Measurements from ENCODE around the gene AGAP1. TPM values are rescaled to one million over a fixed set of nuclear protein-coding genes. Genes with fewer than 3 reads are reported as not detected.
"Not testable (repeated sequence)": the region's sequence is repeated elsewhere in the genome, so short reads cannot be mapped to it uniquely, and the experiment has no call there.

AGAP1 gene
- total RNA-seq, 3 donors from 2014 or later (not counting 1 experiment from before 2014, with no cell fraction given) = 42.0 to 56.4 (median 45.7) TPM

DNA sequence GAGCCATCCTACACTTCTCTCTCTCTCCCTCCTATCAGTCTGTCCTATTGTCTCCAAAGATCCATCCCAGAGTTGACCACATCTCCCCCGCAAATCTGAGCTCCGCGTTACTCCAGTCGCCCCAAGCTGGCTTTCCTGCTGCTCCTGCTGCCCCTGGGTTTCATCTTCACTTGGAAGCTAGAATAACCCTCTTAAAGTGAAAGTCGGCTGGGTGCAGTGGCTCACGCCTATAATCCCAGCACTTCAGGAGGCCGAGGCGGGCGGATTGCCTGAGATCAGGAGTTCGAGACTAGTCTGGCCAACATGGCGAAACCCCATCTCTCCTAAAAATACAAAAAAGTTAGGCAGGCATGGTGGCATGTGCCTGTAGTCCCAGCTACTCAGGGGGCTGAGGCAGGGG lies 647.8 kb downstream of the AGAP1 start:
- H3K27me3 Mint-ChIP-seq (ENCODE audit: low read depth in 2 of 2) = peaks cover 9 to 37% of the 10 kb centered on the region in 2 donors
- H3K27me3 ChIP-seq (ENCODE audit: control insufficient read depth, insufficient read depth, low read length); H3K27ac ChIP-seq (ENCODE audit: low read length); intact Hi-C loops (cut with micrococcal nuclease); ATAC-seq; H3K36me3 ChIP-seq (ENCODE audit: control insufficient read depth, insufficient read depth, low read length); H3K4me3 Mint-ChIP-seq; H3K9me3 Mint-ChIP-seq; H3K27ac Mint-ChIP-seq; H3K9me3 ChIP-seq (ENCODE audit: control insufficient read depth, insufficient read depth, low read length); H3K4me1 ChIP-seq (ENCODE audit: control insufficient read depth, insufficient read depth, low read length); H3K4me1 Mint-ChIP-seq; H3K4me3 ChIP-seq (ENCODE audit: low read length); H3K36me3 Mint-ChIP-seq; DNase-seq: not testable (repeated sequence)
- 90% methylated on average over 10 of the region's 11 CpGs for WGBS (ENCODE audit: insufficient coverage)

DNA sequence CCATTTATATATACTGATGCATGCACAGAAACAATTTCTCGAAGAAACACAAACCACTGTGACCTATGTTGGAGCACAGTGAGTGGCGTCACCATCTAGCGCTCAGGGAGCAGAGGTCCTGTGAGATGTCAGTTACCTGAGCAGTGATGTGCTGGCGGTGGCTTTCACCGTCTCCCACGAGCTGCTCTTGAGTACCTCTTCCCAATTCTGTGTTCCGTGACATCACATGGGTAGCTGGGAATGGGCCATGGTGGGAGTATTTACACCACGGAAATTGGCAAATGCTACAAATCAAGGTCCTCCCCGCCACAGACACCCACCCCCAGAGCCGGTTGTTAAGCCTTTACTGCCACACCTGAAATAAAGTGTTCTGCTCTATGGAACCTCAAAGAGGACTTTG lies 650.0 kb downstream of the AGAP1 start:
- ATAC-seq = no peak
- Histone ChIP-seq H3K4me3 (ENCODE audit: low read length) (no peak overlapping the region), H3K27me3 (ENCODE audit: control insufficient read depth, insufficient read depth, low read length) (peaks cover 5% of the 10 kb centered on the region), H3K9me3 (ENCODE audit: control insufficient read depth, insufficient read depth, low read length) (no peaks in the 10 kb centered on the region), H3K36me3 (ENCODE audit: control insufficient read depth, insufficient read depth, low read length) (no peaks in the 10 kb centered on the region), H3K27ac (ENCODE audit: low read length) (no peak overlapping the region), H3K4me1 (ENCODE audit: control insufficient read depth, insufficient read depth, low read length) (no peaks in the 10 kb centered on the region)
- TF ChIP-seq, protein P1, sequence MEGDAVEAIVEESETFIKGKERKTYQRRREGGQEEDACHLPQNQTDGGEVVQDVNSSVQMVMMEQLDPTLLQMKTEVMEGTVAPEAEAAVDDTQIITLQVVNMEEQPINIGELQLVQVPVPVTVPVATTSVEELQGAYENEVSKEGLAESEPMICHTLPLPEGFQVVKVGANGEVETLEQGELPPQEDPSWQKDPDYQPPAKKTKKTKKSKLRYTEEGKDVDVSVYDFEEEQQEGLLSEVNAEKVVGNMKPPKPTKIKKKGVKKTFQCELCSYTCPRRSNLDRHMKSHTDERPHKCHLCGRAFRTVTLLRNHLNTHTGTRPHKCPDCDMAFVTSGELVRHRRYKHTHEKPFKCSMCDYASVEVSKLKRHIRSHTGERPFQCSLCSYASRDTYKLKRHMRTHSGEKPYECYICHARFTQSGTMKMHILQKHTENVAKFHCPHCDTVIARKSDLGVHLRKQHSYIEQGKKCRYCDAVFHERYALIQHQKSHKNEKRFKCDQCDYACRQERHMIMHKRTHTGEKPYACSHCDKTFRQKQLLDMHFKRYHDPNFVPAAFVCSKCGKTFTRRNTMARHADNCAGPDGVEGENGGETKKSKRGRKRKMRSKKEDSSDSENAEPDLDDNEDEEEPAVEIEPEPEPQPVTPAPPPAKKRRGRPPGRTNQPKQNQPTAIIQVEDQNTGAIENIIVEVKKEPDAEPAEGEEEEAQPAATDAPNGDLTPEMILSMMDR (IDR thresholded peaks at IDR 0.05) = no peak
- H3K4me3 Mint-ChIP-seq = no peak overlapping the region
- WGBS (ENCODE audit: insufficient coverage) = 95% methylated on average over 10 of the region's 10 CpGs
- H3K27ac Mint-ChIP-seq = no peak overlapping the region
- H3K27me3 Mint-ChIP-seq (ENCODE audit: low read depth in 2 of 2) = peaks cover 9 to 37% of the 10 kb centered on the region in 2 donors
- H3K36me3 Mint-ChIP-seq = no peaks in the 10 kb centered on the region
- intact Hi-C loops (cut with micrococcal nuclease) = no loop called here
- H3K4me1 Mint-ChIP-seq = no peaks in the 10 kb centered on the region
- no peak for DNase-seq
- H3K9me3 Mint-ChIP-seq = no peaks in the 10 kb centered on the region

DNA sequence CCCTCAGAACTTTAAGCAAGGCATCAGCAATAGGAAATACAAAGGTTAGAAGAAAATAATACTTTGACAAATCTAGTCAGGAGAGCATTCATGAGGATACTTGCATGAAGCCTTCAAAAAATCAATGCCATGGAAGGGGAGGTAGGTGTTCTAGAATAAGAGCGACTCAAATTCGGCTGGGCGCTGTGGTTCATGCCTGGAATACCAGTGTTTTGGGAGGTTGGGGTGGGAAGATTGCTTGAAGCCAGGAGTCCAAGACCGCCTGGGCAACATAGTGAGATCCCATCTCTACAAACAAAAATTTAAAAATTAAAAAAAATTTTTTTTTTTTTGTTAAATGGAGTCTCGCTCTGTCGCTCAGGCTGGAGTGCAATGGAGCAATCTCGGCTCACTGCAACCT lies 652.6 kb downstream of the AGAP1 start:
- Mint-ChIP-seq H3K36me3 (no peaks in the 10 kb centered on the region), H3K4me3 (no peak overlapping the region), H3K27ac (no peak overlapping the region), H3K27me3 (ENCODE audit: low read depth in 2 of 2) (peaks cover 11 to 32% of the 10 kb centered on the region in 2 donors), H3K4me1 (no peaks in the 10 kb centered on the region), H3K9me3 (no peaks in the 10 kb centered on the region)
- DNase-seq = no peak
- no peaks in the 10 kb centered on the region for H3K4me1 ChIP-seq (ENCODE audit: control insufficient read depth, insufficient read depth, low read length)
- no peaks in the 10 kb centered on the region for H3K36me3 ChIP-seq (ENCODE audit: control insufficient read depth, insufficient read depth, low read length)
- no peak overlapping the region for H3K4me3 ChIP-seq (ENCODE audit: low read length)
- 98% methylated on average over 6 of the region's 7 CpGs for WGBS (ENCODE audit: insufficient coverage)
- peaks cover 5% of the 10 kb centered on the region for H3K27me3 ChIP-seq (ENCODE audit: control insufficient read depth, insufficient read depth, low read length)
- TF ChIP-seq, protein P1 (IDR thresholded peaks at IDR 0.05) = no peak
- ATAC-seq = no peak
- no peaks in the 10 kb centered on the region for H3K9me3 ChIP-seq (ENCODE audit: control insufficient read depth, insufficient read depth, low read length)
- no peak overlapping the region for H3K27ac ChIP-seq (ENCODE audit: low read length)
- intact Hi-C loops (cut with micrococcal nuclease) = no loop called here

DNA sequence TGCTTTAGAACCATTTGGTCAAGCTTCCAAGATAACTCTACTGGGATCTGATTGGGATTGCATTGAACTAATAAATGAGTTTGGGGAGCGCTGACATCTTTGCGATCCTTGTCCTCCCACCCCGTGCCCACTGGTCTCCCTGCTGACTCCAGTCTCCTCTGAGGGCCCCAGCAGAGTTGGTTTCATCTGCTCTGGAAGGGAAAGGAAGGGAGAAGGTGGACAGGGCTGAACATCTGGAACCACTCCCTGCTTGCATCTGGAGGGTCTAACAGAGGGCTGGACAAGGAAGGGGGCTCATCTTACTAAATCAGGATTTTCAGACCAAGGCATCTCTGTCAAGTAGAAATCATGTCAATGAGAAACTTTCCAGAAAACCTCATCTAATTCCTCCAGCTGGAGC lies 661.6 kb downstream of the AGAP1 start:
- Mint-ChIP-seq H3K4me1 (no peaks in the 10 kb centered on the region), H3K4me3 (no peak overlapping the region), H3K27ac (no peak overlapping the region), H3K36me3 (no peaks in the 10 kb centered on the region), H3K9me3 (peaks cover 2 to 5% of the 10 kb centered on the region in 2 donors), H3K27me3 (ENCODE audit: low read depth in 2 of 2) (peaks cover 39 to 44% of the 10 kb centered on the region in 2 donors)
- 92% methylated on average over 3 of the region's 3 CpGs for WGBS (ENCODE audit: insufficient coverage)
- no peaks in the 10 kb centered on the region for H3K36me3 ChIP-seq (ENCODE audit: control insufficient read depth, insufficient read depth, low read length)
- H3K4me3 ChIP-seq (ENCODE audit: low read length) = no peak overlapping the region
- TF ChIP-seq, protein P1 (IDR thresholded peaks at IDR 0.05) = no peak
- intact Hi-C loops (cut with micrococcal nuclease) = no loop called here
- H3K4me1 ChIP-seq (ENCODE audit: control insufficient read depth, insufficient read depth, low read length) = no peaks in the 10 kb centered on the region
- H3K27ac ChIP-seq (ENCODE audit: low read length) = no peak overlapping the region
- ATAC-seq (no peak), DNase-seq (no peak)
- H3K9me3 ChIP-seq (ENCODE audit: control insufficient read depth, insufficient read depth, low read length) = peaks cover 3% of the 10 kb centered on the region
- peaks cover 11% of the 10 kb centered on the region for H3K27me3 ChIP-seq (ENCODE audit: control insufficient read depth, insufficient read depth, low read length)

Measured in natural killer cell (primary cell).